ENCODE results near the gene SPZ1.

DNA sequence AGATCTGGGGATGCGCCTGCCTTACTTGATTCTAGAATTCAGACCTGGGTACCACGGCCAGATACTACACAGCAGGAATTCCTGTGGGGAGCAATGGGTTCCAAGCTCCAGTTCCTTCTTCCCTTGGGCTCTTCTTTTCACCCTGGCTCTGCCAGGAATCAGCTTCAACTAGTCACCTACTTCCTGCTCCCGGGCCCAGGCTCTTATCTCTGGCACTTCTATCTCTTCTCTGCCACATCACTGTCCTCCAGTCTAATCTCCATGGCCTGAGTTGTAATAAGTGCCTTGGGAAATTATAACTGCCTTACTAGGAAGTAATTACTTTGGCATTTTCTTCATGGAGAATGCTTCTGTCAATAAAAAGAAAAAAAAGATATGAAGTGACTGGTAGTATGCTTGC, 37.7 kb upstream of the SPZ1 start:
- no peak for TF ChIP-seq SUZ12 (IDR thresholded peaks at IDR 0.05; ENCODE audit: extremely low read depth, insufficient read depth, insufficient read length)
- no peak for TF ChIP-seq ZNF274 (IDR thresholded peaks at IDR 0.05; ENCODE audit: low read depth, low read length)
